Measurements from ENCODE around the gene TNRC6C. TPM values are rescaled to one million over a fixed set of nuclear protein-coding genes. Genes with fewer than 3 reads are reported as not detected.
A peak's percentile ranks its signal among the peaks of the same experiment; 100 is the strongest.

TNRC6C gene
- total and polyA plus RNA-seq, 2 experiments from 2014 or later: 4.2 to 5.6 TPM

DNA sequence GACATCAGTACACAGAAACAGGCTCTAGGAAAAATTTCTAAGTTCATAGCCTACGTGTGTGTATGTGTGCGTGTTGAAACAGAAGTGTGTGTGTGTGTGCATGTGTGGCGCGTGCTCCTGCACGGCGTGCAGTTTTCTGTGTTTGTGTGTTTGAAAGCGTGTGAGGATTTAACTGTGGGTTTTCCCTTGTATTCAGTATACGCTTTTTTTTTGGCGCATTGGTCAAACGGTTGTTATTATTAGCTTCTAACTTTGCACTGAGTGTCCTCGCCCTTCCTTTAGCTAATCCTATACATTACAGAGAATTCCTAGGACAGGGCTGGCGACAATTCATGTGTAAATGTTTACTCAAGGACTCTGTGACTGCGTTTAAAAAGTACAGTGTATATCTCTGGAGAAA is 147.0 kb downstream of the TNRC6C start:
- no peak overlapping the region for H3K4me2 ChIP-seq
- WGBS (ENCODE audit: low lambda C conversion rate, missing lambda C conversion rate): 58% methylated on average over 12 of the region's 13 CpGs
- H2AFZ ChIP-seq: no peak overlapping the region

GRCh38 chr17:78106211-78106610 is 147.7 kb downstream of the TNRC6C start:
- no peak for DNase-seq (ENCODE audit: low spot score)
- H3K36me3 ChIP-seq (replicated peaks; ENCODE audit: insufficient read depth, low read depth): no peaks in the 10 kb centered on the region
- H3K27me3 ChIP-seq: no peaks in the 10 kb centered on the region
- TF ChIP-seq EZH2 (IDR thresholded peaks at IDR 0.05; ENCODE audit: borderline replicate concordance): no peak
- TF ChIP-seq EZH2phosphoT487 (IDR thresholded peaks at IDR 0.05; ENCODE audit: low read depth, severe bottlenecking, unreplicated experiment): no peak
- TF ChIP-seq CTCF (IDR thresholded peaks at IDR 0.05; ENCODE audit: poor library complexity): no peak
- H3K4me3 ChIP-seq: no peak overlapping the region
- no peaks in the 10 kb centered on the region for H3K79me2 ChIP-seq
- no peak overlapping the region for H2AFZ ChIP-seq
- H3K9me2 ChIP-seq (replicated peaks; ENCODE audit: insufficient read depth): no peaks in the 10 kb centered on the region
- H3K27ac ChIP-seq: peak overlapping the region; percentile 55
- WGBS (ENCODE audit: low lambda C conversion rate, missing lambda C conversion rate): 94% methylated on average over 15 of the region's 15 CpGs
- peaks cover 17% of the 10 kb centered on the region for H3K4me1 ChIP-seq (ENCODE audit: insufficient read depth)
- no peak overlapping the region for H3K4me2 ChIP-seq
- H4K20me1 ChIP-seq (ENCODE audit: insufficient read depth, poor library complexity, severe bottlenecking): no peaks in the 10 kb centered on the region
- H3K9me3 ChIP-seq (ENCODE audit: low read depth): no peaks in the 10 kb centered on the region

More for the DNA sequence above, 147.0 kb downstream of the TNRC6C start:
- H3K27me3 ChIP-seq: no peaks in the 10 kb centered on the region
- H4K20me1 ChIP-seq (ENCODE audit: insufficient read depth, poor library complexity, severe bottlenecking): no peaks in the 10 kb centered on the region
- H3K27ac ChIP-seq: peak overlapping the region; percentile 55
- H3K4me3 ChIP-seq: no peak overlapping the region
- H3K9me3 ChIP-seq (ENCODE audit: low read depth): no peaks in the 10 kb centered on the region
- DNase-seq (ENCODE audit: low spot score): no peak
- H3K36me3 ChIP-seq (replicated peaks; ENCODE audit: insufficient read depth, low read depth): no peaks in the 10 kb centered on the region
- H3K9me2 ChIP-seq (replicated peaks; ENCODE audit: insufficient read depth): no peaks in the 10 kb centered on the region
- peaks cover 17% of the 10 kb centered on the region for H3K4me1 ChIP-seq (ENCODE audit: insufficient read depth)
- H3K79me2 ChIP-seq: no peaks in the 10 kb centered on the region
- TF ChIP-seq EZH2 (IDR thresholded peaks at IDR 0.05; ENCODE audit: borderline replicate concordance) (no peak), EZH2phosphoT487 (IDR thresholded peaks at IDR 0.05; ENCODE audit: low read depth, severe bottlenecking, unreplicated experiment) (no peak), CTCF (IDR thresholded peaks at IDR 0.05; ENCODE audit: poor library complexity) (no peak)

DNA sequence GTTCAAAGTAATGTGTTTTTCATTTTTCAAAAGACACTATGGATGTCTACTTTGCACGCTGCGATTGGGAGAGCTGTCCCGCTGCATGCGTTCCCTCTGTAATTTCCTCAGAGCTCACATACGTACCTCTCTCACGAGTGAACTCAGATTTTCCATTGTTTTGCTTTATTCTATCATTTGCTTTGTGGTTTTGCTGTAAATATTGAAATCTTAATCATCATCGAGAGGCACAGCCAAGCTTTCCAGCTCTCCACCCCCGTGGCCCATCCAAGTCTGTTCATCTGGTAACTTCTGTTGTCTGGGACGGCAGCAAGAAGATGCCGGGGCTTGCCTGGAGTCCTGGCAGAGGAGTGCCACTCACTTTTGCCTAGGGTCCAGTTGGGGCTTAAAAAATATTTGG is 149.0 kb downstream of the TNRC6C start:
- no peaks in the 10 kb centered on the region for H3K9me3 ChIP-seq (ENCODE audit: low read depth)
- H3K27ac ChIP-seq: no peak overlapping the region
- H4K20me1 ChIP-seq (ENCODE audit: insufficient read depth, poor library complexity, severe bottlenecking): no peaks in the 10 kb centered on the region
- H2AFZ ChIP-seq: no peak overlapping the region
- H3K79me2 ChIP-seq: no peaks in the 10 kb centered on the region
- peaks cover 17% of the 10 kb centered on the region for H3K4me1 ChIP-seq (ENCODE audit: insufficient read depth)
- no peaks in the 10 kb centered on the region for H3K27me3 ChIP-seq
- no peaks in the 10 kb centered on the region for H3K9me2 ChIP-seq (replicated peaks; ENCODE audit: insufficient read depth)
- WGBS (ENCODE audit: low lambda C conversion rate, missing lambda C conversion rate): 85% methylated on average over 10 of the region's 10 CpGs
- no peak for DNase-seq (ENCODE audit: low spot score)
- H3K4me3 ChIP-seq: no peak overlapping the region
- TF ChIP-seq CTCF (IDR thresholded peaks at IDR 0.05; ENCODE audit: poor library complexity) (no peak), EZH2phosphoT487 (IDR thresholded peaks at IDR 0.05; ENCODE audit: low read depth, severe bottlenecking, unreplicated experiment) (no peak), EZH2 (IDR thresholded peaks at IDR 0.05; ENCODE audit: borderline replicate concordance) (no peak)
- H3K36me3 ChIP-seq (replicated peaks; ENCODE audit: insufficient read depth, low read depth): no peaks in the 10 kb centered on the region
- H3K4me2 ChIP-seq: no peak overlapping the region

All from hepatocyte (in vitro differentiated cells).